ENCODE results near the gene BIN1.

The BIN1 gene

GRCh38 chr2:127057371-127058245, 49.3 kb downstream of the BIN1 start:
- Histone ChIP-seq H3K27me3 (no peaks in the 10 kb centered on the region), H3K27ac (no peak overlapping the region), H3K4me3 (no peak overlapping the region), H3K36me3 (peaks cover 0 to 65% (median 9%) of the 10 kb centered on the region in 3 donors), H3K4me1 (no peaks in the 10 kb centered on the region), H3K9me3 (no peaks in the 10 kb centered on the region)
- TF ChIP-seq CTCF (IDR thresholded peaks at IDR 0.05), result no peak
- intact Hi-C loops (cut with DNase I; ENCODE audit: low total_unique reads), result no loop called here
- DNase-seq, result no peak

GRCh38 chr2:127056631-127057370, 50.2 kb downstream of the BIN1 start:
- Histone ChIP-seq H3K27ac (no peak overlapping the region), H3K36me3 (peaks cover 0 to 63% (median 9%) of the 10 kb centered on the region in 3 donors), H3K4me1 (no peaks in the 10 kb centered on the region), H3K9me3 (no peaks in the 10 kb centered on the region), H3K4me3 (no peak overlapping the region), H3K27me3 (no peaks in the 10 kb centered on the region)
- intact Hi-C loops (cut with DNase I; ENCODE audit: low total_unique reads), result no loop called here
- no peak for TF ChIP-seq CTCF (IDR thresholded peaks at IDR 0.05)
- DNase-seq, result no peak

GRCh38 chr2:127056086-127056485, 50.9 kb downstream of the BIN1 start:
- no peak for TF ChIP-seq CTCF (IDR thresholded peaks at IDR 0.05)
- intact Hi-C loops (cut with DNase I; ENCODE audit: low total_unique reads), result no loop called here
- H3K36me3 ChIP-seq, result peaks cover 0 to 58% (median 9%) of the 10 kb centered on the region in 3 donors
- H3K4me3 ChIP-seq, result no peak overlapping the region
- no peaks in the 10 kb centered on the region for H3K27me3 ChIP-seq
- no peaks in the 10 kb centered on the region for H3K9me3 ChIP-seq
- no peak overlapping the region for H3K27ac ChIP-seq
- no peaks in the 10 kb centered on the region for H3K4me1 ChIP-seq
- DNase-seq, result no peak

GRCh38 chr2:127055786-127056076, 51.2 kb downstream of the BIN1 start:
- DNase-seq, result no peak
- H3K27me3 ChIP-seq, result no peaks in the 10 kb centered on the region
- H3K36me3 ChIP-seq, result peaks cover 0 to 57% (median 9%) of the 10 kb centered on the region in 3 donors
- H3K27ac ChIP-seq, result no peak overlapping the region
- H3K4me1 ChIP-seq, result no peaks in the 10 kb centered on the region
- no peak overlapping the region for H3K4me3 ChIP-seq
- TF ChIP-seq CTCF (IDR thresholded peaks at IDR 0.05), result no peak
- intact Hi-C loops (cut with DNase I; ENCODE audit: low total_unique reads), result no loop called here
- no peaks in the 10 kb centered on the region for H3K9me3 ChIP-seq

- Histone ChIP-seq H3K4me1 (peaks cover 0 to 3% (median 0%) of the 10 kb centered on the region in 4 donors), H3K4me3 (no peak overlapping the region), H3K27me3 (no peaks in the 10 kb centered on the region), H3K9me3 (no peaks in the 10 kb centered on the region), H3K36me3 (peaks cover 0 to 51% (median 9%) of the 10 kb centered on the region in 3 donors), H3K27ac (no peak overlapping the region)
- intact Hi-C loops (cut with DNase I; ENCODE audit: low total_unique reads), result no loop called here
- TF ChIP-seq CTCF (IDR thresholded peaks at IDR 0.05), result no peak
- DNase-seq, result no peak
Measured at GRCh38 chr2:127054996-127055785, 51.8 kb downstream of the BIN1 start.
